PC-9 (cell line): ENCODE measurements around the gene MAGI2. TPM values are rescaled to one million over a fixed set of nuclear protein-coding genes. Genes with fewer than 3 reads are reported as not detected.

Source experiments
- BruUV-seq: library from RNA; stranded (reverse); fragments of 400-500 nt; replicated peaks from 2 replicates; lab custom pipeline; 2021; lab: Mats Ljungman, UMichigan
- CTCF ChIA-PET: fragments of 300-600 bp; sonication (Branson Sonifier 250); formaldehyde crosslinking; loops from one replicate; lab custom pipeline; 2022; ENCODE audit warnings: antibody characterized with exemption; lab: Charles Lee
- POLR2A ChIA-PET: fragments of 300-600 bp; sonication (Branson Sonifier 250); formaldehyde crosslinking; loops from one replicate; lab custom pipeline; 2022; ENCODE audit warnings: antibody characterized with exemption; ENCODE audit not compliant: unreplicated experiment; lab: Charles Lee
- DNase-seq, 2 experiments: peaks; one replicate each; pipeline versions ENCODE4 v3.0.0 to v3.0.0-alpha.2; 2015 to 2022; ENCODE audit warnings: mixed read lengths in 1 of 2
- H2AFZ ChIP-seq: fragments of 200-600 bp; sonication (generic); 2 replicates; pipeline ENCODE4 v1.8.1; 2017; ENCODE audit warnings: antibody characterized with exemption
- H3F3A ChIP-seq: fragments of 200-600 bp; sonication (generic); 2 replicates; pipeline ENCODE4 v1.8.1; 2017; ENCODE audit warnings: antibody characterized with exemption, mild to moderate bottlenecking, low read depth; ENCODE audit not compliant: insufficient read depth
- H3K27ac ChIP-seq: fragments of 200-600 bp; sonication (generic); 2 replicates; pipeline ENCODE4 v1.6.1; 2016; ENCODE audit warnings: mixed run types
- H3K27me3 ChIP-seq: fragments of 200-600 bp; sonication (generic); 2 replicates; pipeline ENCODE4 v1.6.1; 2016; ENCODE audit warnings: low read depth, mixed run types; ENCODE audit not compliant: insufficient read depth
- H3K36me3 ChIP-seq: fragments of 200-600 bp; sonication (generic); 2 replicates; pipeline ENCODE4 v1.6.1; 2016; ENCODE audit warnings: low read depth, mixed run types
- H3K4me1 ChIP-seq: fragments of 200-600 bp; sonication (generic); replicated peaks from 2 replicates; pipeline ENCODE4 v1.6.1; 2016; ENCODE audit warnings: mixed run types; ENCODE audit not compliant: insufficient read depth
- H3K4me2 ChIP-seq: fragments of 200-600 bp; sonication (generic); 2 replicates; pipeline ENCODE4 v1.6.1; 2017; ENCODE audit warnings: mixed run types
- H3K4me3 ChIP-seq: fragments of 200-600 bp; sonication (generic); 2 replicates; pipeline ENCODE4 v1.6.1; 2016; ENCODE audit warnings: mixed run types
- H3K79me2 ChIP-seq: fragments of 200-600 bp; sonication (generic); 2 replicates; pipeline ENCODE4 v1.6.1; 2017; ENCODE audit warnings: low read depth, mixed run types
- H3K9me2 ChIP-seq: fragments of 200-600 bp; sonication (generic); 2 replicates; pipeline ENCODE4 v1.8.1; 2017; ENCODE audit warnings: mild to moderate bottlenecking; ENCODE audit not compliant: insufficient read depth
- H3K9me3 ChIP-seq: fragments of 200-600 bp; sonication (generic); 2 replicates; pipeline ENCODE4 v1.8.1; 2016; ENCODE audit warnings: low read depth; ENCODE audit not compliant: insufficient read depth
- H4K20me1 ChIP-seq: fragments of 200-600 bp; sonication (generic); 2 replicates; pipeline ENCODE4 v1.8.1; 2017; ENCODE audit not compliant: insufficient read depth
- CTCF ChIP-seq: fragments of 200-600 bp; sonication (generic); conservative IDR thresholded peaks from 2 replicates; pipeline ENCODE4 v1.6.1; 2017; ENCODE audit warnings: mixed run types, antibody characterized with exemption, mild to moderate bottlenecking, moderate library complexity
- EZH2 ChIP-seq: fragments of 200-600 bp; sonication (generic); IDR thresholded peaks from 2 replicates; pipeline ENCODE4 v1.8.0; 2017; ENCODE audit warnings: antibody characterized with exemption, low read depth
- intact Hi-C: fragments of 100-400 bp; cut with micrococcal nuclease; formaldehyde crosslinking; loops from one replicate; pipeline ENCODE4 v1.10.0; 2022; ENCODE audit not compliant: unreplicated experiment
- total RNA-seq: library from RNA; stranded (reverse); gene quantifications from 2 replicates; pipeline ENCODE4 v1.2.3, GENCODE V29; 2021

Gene MAGI2
- total RNA-seq, 1 experiment from 2014 or later, result 0.92 TPM

- BruUV-seq, result no TSS peak
- no peaks in the 10 kb centered on the region for H3K4me1 ChIP-seq
- H4K20me1 ChIP-seq, result no peaks in the 10 kb centered on the region; the same call in 1 of the 2 replicates
- no peaks in the 10 kb centered on the region for H3K79me2 ChIP-seq
- TF ChIP-seq EZH2 (no peak), CTCF (no peak)
- ChIA-PET POLR2A (no interaction called here), CTCF (no interaction called here)
- H3K4me3 ChIP-seq, result no peak overlapping the region
- no peaks in the 10 kb centered on the region for H3K9me3 ChIP-seq
- H3K4me2 ChIP-seq, result no peak overlapping the region
- no peaks in the 10 kb centered on the region for H3K9me2 ChIP-seq
- DNase-seq, result no peak
- H3K36me3 ChIP-seq, result no peaks in the 10 kb centered on the region
- H3F3A ChIP-seq, result no peaks in the 10 kb centered on the region
- peaks cover 19% of the 10 kb centered on the region for H3K27me3 ChIP-seq
- H3K27ac ChIP-seq, result no peak overlapping the region
- no peak overlapping the region for H2AFZ ChIP-seq
- intact Hi-C loops, result no loop called here
These were observed 1238.3 kb downstream of the MAGI2 start for GRCh38 chr7:78215199-78215598.

DNA sequence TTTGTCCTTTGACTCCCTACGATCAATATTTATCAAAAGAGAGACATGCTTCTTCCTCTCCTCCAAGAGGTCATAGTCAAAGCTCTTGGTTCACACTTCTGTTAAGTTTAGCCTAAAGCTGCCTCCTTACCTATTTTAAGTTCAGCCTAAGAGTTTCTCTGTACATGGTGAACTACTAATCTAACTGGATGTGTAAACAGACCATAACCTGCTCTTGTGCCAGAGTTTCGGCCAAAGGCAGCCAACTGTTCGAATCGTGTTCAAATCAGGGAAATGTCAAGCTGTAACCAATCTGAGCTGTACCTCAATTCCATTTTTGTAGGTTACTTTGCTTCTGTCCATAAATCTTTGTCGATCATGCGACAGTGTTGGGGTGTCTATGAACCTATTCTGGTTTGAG, 1240.1 kb downstream of the MAGI2 start:
- BruUV-seq, result no TSS peak
- no peaks in the 10 kb centered on the region for H3K9me3 ChIP-seq
- POLR2A ChIA-PET, result no interaction called here
- no peaks in the 10 kb centered on the region for H3F3A ChIP-seq
- no peak overlapping the region for H3K4me2 ChIP-seq
- H3K27me3 ChIP-seq, result peaks cover 19% of the 10 kb centered on the region
- intact Hi-C loops, result no loop called here
- no peaks in the 10 kb centered on the region for H3K9me2 ChIP-seq
- no peaks in the 10 kb centered on the region for H3K79me2 ChIP-seq
- no peaks in the 10 kb centered on the region for H3K36me3 ChIP-seq
- no peaks in the 10 kb centered on the region; the same call in 1 of the 2 replicates for H4K20me1 ChIP-seq
- H3K4me1 ChIP-seq, result no peaks in the 10 kb centered on the region
- no peak for DNase-seq
- no peak overlapping the region for H3K4me3 ChIP-seq
- H2AFZ ChIP-seq, result no peak overlapping the region
- CTCF ChIA-PET, result no interaction called here
- no peak overlapping the region for H3K27ac ChIP-seq
- no peak for TF ChIP-seq CTCF
- TF ChIP-seq EZH2, result no peak

- intact Hi-C loops, result no loop called here
- H3K9me2 ChIP-seq, result no peaks in the 10 kb centered on the region
- H3F3A ChIP-seq, result no peaks in the 10 kb centered on the region
- H3K9me3 ChIP-seq, result no peaks in the 10 kb centered on the region
- no TSS peak for BruUV-seq
- H3K27ac ChIP-seq, result no peak overlapping the region
- ChIA-PET POLR2A (no interaction called here), CTCF (no interaction called here)
- H3K4me3 ChIP-seq, result no peak overlapping the region
- H4K20me1 ChIP-seq, result no peaks in the 10 kb centered on the region; the same call in 1 of the 2 replicates
- H2AFZ ChIP-seq, result no peak overlapping the region
- no peaks in the 10 kb centered on the region for H3K36me3 ChIP-seq
- H3K4me2 ChIP-seq, result no peak overlapping the region
- TF ChIP-seq EZH2 (no peak), CTCF (no peak)
- H3K4me1 ChIP-seq, result no peaks in the 10 kb centered on the region
- no peak for DNase-seq
- H3K79me2 ChIP-seq, result no peaks in the 10 kb centered on the region
- peaks cover 19% of the 10 kb centered on the region for H3K27me3 ChIP-seq
These were observed 1240.9 kb downstream of the MAGI2 start for GRCh38 chr7:78212476-78213060.
